ENCODE results near the gene MYLIP. TPM values are rescaled to one million over a fixed set of nuclear protein-coding genes. Genes with fewer than 3 reads are reported as not detected.

The MYLIP gene
- total RNA-seq, 1 experiment from 2014 or later: 27.0 TPM

DNA sequence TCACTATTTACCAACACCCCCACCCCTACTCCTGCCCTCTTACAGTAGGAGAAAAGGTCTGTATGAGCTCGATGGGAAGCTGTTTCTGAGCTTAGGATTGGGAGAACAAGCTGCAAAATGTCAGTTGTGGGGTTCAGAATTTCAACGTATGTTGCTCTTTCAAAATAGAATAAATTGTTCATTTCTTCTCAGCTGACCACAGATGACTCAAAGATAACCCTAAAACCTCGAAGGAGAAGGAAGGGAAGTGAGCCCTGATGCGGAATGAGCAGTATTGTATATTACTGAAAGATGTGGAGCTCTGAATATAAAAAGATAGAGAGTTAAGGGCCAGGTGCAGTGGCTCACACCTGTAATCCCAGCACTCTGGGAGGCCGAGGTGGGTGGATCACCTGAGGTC, 35.9 kb upstream of the MYLIP start:
- H3T11ph ChIP-seq (ENCODE audit: low read length): no peak overlapping the region
- no peaks in the 10 kb centered on the region for H3K79me2 ChIP-seq (ENCODE audit: insufficient read depth, low read length)
- no peaks in the 10 kb centered on the region for H4K20me1 ChIP-seq (ENCODE audit: control insufficient read depth, insufficient read depth, insufficient read length)
- H3K27ac ChIP-seq (ENCODE audit: insufficient read length, low read depth, low read length): no peak overlapping the region
- no CpG with 5 or more reads among the region's 5 CpGs for WGBS (ENCODE audit: extremely low coverage, insufficient read length, low lambda C conversion rate)
- no peak overlapping the region for H4K91ac ChIP-seq (ENCODE audit: insufficient read length, low read depth, low read length)
- H2BK15ac ChIP-seq (ENCODE audit: low read depth, low read length): no peak overlapping the region
- no peak overlapping the region for H3K9ac ChIP-seq (ENCODE audit: extremely low read depth, insufficient read length, low read length)
- H2AK5ac ChIP-seq (ENCODE audit: insufficient read length, low read length): no peak overlapping the region
- H3K23me2 ChIP-seq (ENCODE audit: insufficient read length, low read depth, low read length, poor library complexity, severe bottlenecking): no peaks in the 10 kb centered on the region
- H3K4me1 Mint-ChIP-seq: no peaks in the 10 kb centered on the region
- no peaks in the 10 kb centered on the region for H3K9me3 Mint-ChIP-seq
- H3K56ac ChIP-seq (ENCODE audit: insufficient read length, low read depth, low read length): no peak overlapping the region
- no peaks in the 10 kb centered on the region for H3K79me1 ChIP-seq (ENCODE audit: insufficient read depth, low read depth, low read length, poor library complexity, severe bottlenecking)
- H2BK5ac ChIP-seq (ENCODE audit: insufficient read length, low read length): no peak overlapping the region
- H3K23ac ChIP-seq (ENCODE audit: insufficient read length, low read depth, low read length): no peak overlapping the region
- no peaks in the 10 kb centered on the region for H3K4me1 ChIP-seq (ENCODE audit: insufficient read depth, low read length)
- no peak overlapping the region for H2AFZ ChIP-seq (ENCODE audit: low read length)
- H3K36me3 Mint-ChIP-seq (ENCODE audit: insufficient read depth in 1 of 3, low read depth in 3 of 3): no peaks in the 10 kb centered on the region
- no peak overlapping the region for H3K14ac ChIP-seq (ENCODE audit: insufficient read depth, low read length)
- H3K4ac ChIP-seq (ENCODE audit: low read depth, low read length): no peak overlapping the region
- H2BK120ac ChIP-seq (ENCODE audit: low read depth, low read length, poor library complexity, severe bottlenecking): no peak overlapping the region
- H3K27me3 ChIP-seq (ENCODE audit: insufficient read depth, low read length): no peaks in the 10 kb centered on the region
- H3K27ac Mint-ChIP-seq: no peak overlapping the region
- no peak overlapping the region for H4K8ac ChIP-seq (replicated peaks; ENCODE audit: insufficient read length, low read depth, low read length)
- no peak for DNase-seq
- no peak overlapping the region for H2BK12ac ChIP-seq (ENCODE audit: insufficient read length, low read depth, low read length)
- H2BK20ac ChIP-seq (ENCODE audit: low read depth, low read length, poor library complexity, severe bottlenecking): no peak overlapping the region
- TF ChIP-seq, protein P1, sequence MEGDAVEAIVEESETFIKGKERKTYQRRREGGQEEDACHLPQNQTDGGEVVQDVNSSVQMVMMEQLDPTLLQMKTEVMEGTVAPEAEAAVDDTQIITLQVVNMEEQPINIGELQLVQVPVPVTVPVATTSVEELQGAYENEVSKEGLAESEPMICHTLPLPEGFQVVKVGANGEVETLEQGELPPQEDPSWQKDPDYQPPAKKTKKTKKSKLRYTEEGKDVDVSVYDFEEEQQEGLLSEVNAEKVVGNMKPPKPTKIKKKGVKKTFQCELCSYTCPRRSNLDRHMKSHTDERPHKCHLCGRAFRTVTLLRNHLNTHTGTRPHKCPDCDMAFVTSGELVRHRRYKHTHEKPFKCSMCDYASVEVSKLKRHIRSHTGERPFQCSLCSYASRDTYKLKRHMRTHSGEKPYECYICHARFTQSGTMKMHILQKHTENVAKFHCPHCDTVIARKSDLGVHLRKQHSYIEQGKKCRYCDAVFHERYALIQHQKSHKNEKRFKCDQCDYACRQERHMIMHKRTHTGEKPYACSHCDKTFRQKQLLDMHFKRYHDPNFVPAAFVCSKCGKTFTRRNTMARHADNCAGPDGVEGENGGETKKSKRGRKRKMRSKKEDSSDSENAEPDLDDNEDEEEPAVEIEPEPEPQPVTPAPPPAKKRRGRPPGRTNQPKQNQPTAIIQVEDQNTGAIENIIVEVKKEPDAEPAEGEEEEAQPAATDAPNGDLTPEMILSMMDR (conservative IDR thresholded peaks at IDR 0.05): no peak
- no peak overlapping the region for H3K18ac ChIP-seq (ENCODE audit: insufficient read length, low read depth, low read length)
- no peak overlapping the region for H3K4me3 Mint-ChIP-seq
- H4K5ac ChIP-seq (ENCODE audit: insufficient read length, low read depth, low read length): no peak overlapping the region
- H3K4me2 ChIP-seq (ENCODE audit: insufficient read depth, insufficient read length, low read length): no peak overlapping the region
- H3K9me3 ChIP-seq (ENCODE audit: control insufficient read depth, low read depth, low read length): no peaks in the 10 kb centered on the region
- no peaks in the 10 kb centered on the region for H3K27me3 Mint-ChIP-seq (ENCODE audit: low read depth)
